Measurements from ENCODE around the gene MT1B.

The MT1B gene

GRCh38 chr16:56683424-56684172, 31.9 kb downstream of the MT1B start:
- in situ Hi-C loops (cut with HindIII; ENCODE audit: low sequenced_read_pairs): no loop called here

- in situ Hi-C loops (cut with HindIII; ENCODE audit: low sequenced_read_pairs): no loop called here
Observed at GRCh38 chr16:56684256-56684925, 32.7 kb downstream of the MT1B start.

GRCh38 chr16:56684926-56685590, 33.4 kb downstream of the MT1B start:
- in situ Hi-C loops (cut with HindIII; ENCODE audit: low sequenced_read_pairs): no loop called here

- in situ Hi-C loops (cut with HindIII; ENCODE audit: low sequenced_read_pairs): no loop called here
Observed at GRCh38 chr16:56686758-56687157, 35.1 kb downstream of the MT1B start.

GRCh38 chr16:56688762-56689161, 37.1 kb downstream of the MT1B start:
- in situ Hi-C loops (cut with HindIII; ENCODE audit: low sequenced_read_pairs): no loop called here

GRCh38 chr16:56689171-56689570, 37.5 kb downstream of the MT1B start:
- in situ Hi-C loops (cut with HindIII; ENCODE audit: low sequenced_read_pairs): no loop called here

GRCh38 chr16:56690420-56691122, 38.9 kb downstream of the MT1B start:
- in situ Hi-C loops (cut with HindIII; ENCODE audit: low sequenced_read_pairs): no loop called here

- in situ Hi-C loops (cut with HindIII; ENCODE audit: low sequenced_read_pairs): no loop called here
Observed at GRCh38 chr16:56691885-56692284, 40.2 kb downstream of the MT1B start.

GRCh38 chr16:56695246-56695645, 43.6 kb downstream of the MT1B start:
- in situ Hi-C loops (cut with HindIII; ENCODE audit: low sequenced_read_pairs): no loop called here

GRCh38 chr16:56697456-56698155, 45.9 kb downstream of the MT1B start:
- in situ Hi-C loops (cut with HindIII; ENCODE audit: low sequenced_read_pairs): no loop called here

GRCh38 chr16:56700195-56700594, 48.5 kb downstream of the MT1B start:
- in situ Hi-C loops (cut with HindIII; ENCODE audit: low sequenced_read_pairs): no loop called here

- in situ Hi-C loops (cut with HindIII; ENCODE audit: low sequenced_read_pairs): no loop called here
Observed at GRCh38 chr16:56700631-56701030, 48.9 kb downstream of the MT1B start.

- in situ Hi-C loops (cut with HindIII; ENCODE audit: low sequenced_read_pairs): no loop called here
Observed at GRCh38 chr16:56701534-56701933, 49.8 kb downstream of the MT1B start.

All from DLD1 (cell line).